ENCODE measurements around the gene GPD2.

GRCh38 chr2:156430236-156430979 is 5.8 kb upstream of the GPD2 start:
- no peak for TF ChIP-seq ZNF565 (CRISPR knock-in tag; conservative IDR thresholded peaks at IDR 0.05; ENCODE audit: low read depth)
- no peak for TF ChIP-seq ZC3H10 (CRISPR knock-in tag; IDR thresholded peaks at IDR 0.05)
- TF ChIP-seq ZNF70 (CRISPR knock-in tag; IDR thresholded peaks at IDR 0.05), result no peak
- no peak for TF ChIP-seq PATZ1 (CRISPR knock-in tag; IDR thresholded peaks at IDR 0.05; ENCODE audit: borderline replicate concordance)
- no peak for TF ChIP-seq ZNF8 (CRISPR knock-in tag; IDR thresholded peaks at IDR 0.05)
- TF ChIP-seq POU6F1 (CRISPR knock-in tag; IDR thresholded peaks at IDR 0.05; ENCODE audit: borderline replicate concordance, low read depth), result no peak

All from SK-N-SH treated with all-trans-retinoic acid at 6 μM for 48 hours (cell line).